ENCODE measurements around the gene VRK1.

The VRK1 gene

GRCh38 chr14:96922986-96923385 is 125.8 kb downstream of the VRK1 start:
- DNase-seq (ENCODE audit: low read depth): no peak

- no peak for DNase-seq (ENCODE audit: low read depth)
Measured at GRCh38 chr14:96925422-96925821, 128.2 kb downstream of the VRK1 start.

- DNase-seq (ENCODE audit: low read depth): no peak
Measured at GRCh38 chr14:96926001-96926400, 128.8 kb downstream of the VRK1 start.

- DNase-seq (ENCODE audit: low read depth): no peak
Measured at GRCh38 chr14:96928779-96929380, 131.7 kb downstream of the VRK1 start.

GRCh38 chr14:96929950-96930349 is 132.8 kb downstream of the VRK1 start:
- no peak for DNase-seq (ENCODE audit: low read depth)

GRCh38 chr14:96930526-96930925 is 133.3 kb downstream of the VRK1 start:
- no peak for DNase-seq (ENCODE audit: low read depth)

Data from ELR (cell line).